Measurements from ENCODE around the gene PRCP.

The PRCP gene

DNA sequence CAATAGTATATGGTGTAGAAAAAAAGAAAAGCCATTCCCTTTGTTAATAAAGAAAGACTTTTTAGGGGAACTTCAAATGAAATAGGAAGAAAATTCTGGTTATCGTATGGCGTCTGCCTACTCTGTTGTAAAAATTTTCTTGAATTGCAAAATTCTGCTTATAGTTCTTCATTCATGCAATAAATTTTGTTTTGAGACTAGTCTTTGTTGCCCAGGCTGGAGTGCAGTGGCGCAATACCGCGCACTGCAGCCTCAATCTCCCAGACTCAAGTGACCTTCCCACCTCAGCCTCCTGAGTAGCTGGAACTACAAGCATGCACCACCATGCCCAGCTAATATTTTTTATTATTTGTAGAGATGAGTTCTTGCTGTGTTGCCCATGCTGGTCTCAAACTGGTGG is 7.1 kb upstream of the PRCP start:
- TF ChIP-seq, protein P1, sequence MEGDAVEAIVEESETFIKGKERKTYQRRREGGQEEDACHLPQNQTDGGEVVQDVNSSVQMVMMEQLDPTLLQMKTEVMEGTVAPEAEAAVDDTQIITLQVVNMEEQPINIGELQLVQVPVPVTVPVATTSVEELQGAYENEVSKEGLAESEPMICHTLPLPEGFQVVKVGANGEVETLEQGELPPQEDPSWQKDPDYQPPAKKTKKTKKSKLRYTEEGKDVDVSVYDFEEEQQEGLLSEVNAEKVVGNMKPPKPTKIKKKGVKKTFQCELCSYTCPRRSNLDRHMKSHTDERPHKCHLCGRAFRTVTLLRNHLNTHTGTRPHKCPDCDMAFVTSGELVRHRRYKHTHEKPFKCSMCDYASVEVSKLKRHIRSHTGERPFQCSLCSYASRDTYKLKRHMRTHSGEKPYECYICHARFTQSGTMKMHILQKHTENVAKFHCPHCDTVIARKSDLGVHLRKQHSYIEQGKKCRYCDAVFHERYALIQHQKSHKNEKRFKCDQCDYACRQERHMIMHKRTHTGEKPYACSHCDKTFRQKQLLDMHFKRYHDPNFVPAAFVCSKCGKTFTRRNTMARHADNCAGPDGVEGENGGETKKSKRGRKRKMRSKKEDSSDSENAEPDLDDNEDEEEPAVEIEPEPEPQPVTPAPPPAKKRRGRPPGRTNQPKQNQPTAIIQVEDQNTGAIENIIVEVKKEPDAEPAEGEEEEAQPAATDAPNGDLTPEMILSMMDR (conservative IDR thresholded peaks at IDR 0.05; ENCODE audit: low read depth) = no peak
- ChIA-PET CTCF (no interaction called here), POLR2A (ENCODE audit: low non-redundant PET) (no interaction called here)
- DNase-seq (ENCODE audit: low spot score) = no peak
- H3K27ac ChIP-seq = no peak overlapping the region

DNA sequence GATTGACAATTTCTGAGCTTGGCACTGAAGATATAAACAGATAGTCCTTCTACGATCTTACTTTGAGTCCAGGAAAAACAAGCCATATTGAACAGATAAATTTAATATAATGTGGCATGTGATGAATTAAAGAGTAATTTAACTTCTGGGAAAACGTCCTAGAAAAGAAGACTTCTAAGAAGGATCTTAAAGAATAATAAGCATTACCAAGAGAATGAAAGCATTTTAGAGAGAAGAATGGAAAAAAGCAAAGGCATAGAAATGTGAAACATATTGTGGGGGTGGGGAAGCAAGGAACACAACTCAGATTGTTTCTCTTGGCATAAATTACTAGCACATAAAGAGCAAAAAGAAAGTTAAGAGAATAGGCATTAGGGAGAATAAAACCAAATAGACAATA is 6.7 kb upstream of the PRCP start:
- ChIA-PET POLR2A (ENCODE audit: low non-redundant PET) (no interaction called here), CTCF (no interaction called here)
- DNase-seq (ENCODE audit: low spot score) = no peak
- TF ChIP-seq, protein P1 (conservative IDR thresholded peaks at IDR 0.05; ENCODE audit: low read depth) = no peak
- no peak overlapping the region for H3K27ac ChIP-seq

DNA sequence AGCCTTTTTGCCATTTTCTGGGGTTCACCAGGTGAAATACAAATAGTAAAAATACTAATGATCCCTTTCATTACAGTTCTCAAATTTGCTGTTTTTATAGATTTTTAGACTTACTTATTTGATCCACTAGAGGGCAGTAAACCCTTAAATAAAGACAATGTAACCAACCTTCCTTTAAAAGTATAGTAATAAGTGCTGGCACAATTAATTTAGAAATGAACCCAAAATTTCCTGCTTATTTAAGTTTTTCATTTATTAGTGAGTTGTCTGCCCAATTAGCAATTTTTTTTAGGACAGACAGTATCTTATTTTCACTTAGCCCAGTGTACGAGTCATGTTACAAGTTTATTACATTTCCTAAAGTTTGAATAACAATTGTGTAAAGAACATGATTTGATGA is 6.0 kb upstream of the PRCP start:
- TF ChIP-seq, protein P1 (conservative IDR thresholded peaks at IDR 0.05; ENCODE audit: low read depth) = peak; percentile 60
- no peak overlapping the region for H3K27ac ChIP-seq
- POLR2A ChIA-PET (ENCODE audit: low non-redundant PET) = no interaction called here
- DNase-seq (ENCODE audit: low spot score) = peak; percentile 5
- CTCF ChIA-PET = interaction anchor here (0.6 kb wide), 1 partner anchor 345 kb away, joined by 3 read pairs; no protein-coding TSS in a partner anchor

DNA sequence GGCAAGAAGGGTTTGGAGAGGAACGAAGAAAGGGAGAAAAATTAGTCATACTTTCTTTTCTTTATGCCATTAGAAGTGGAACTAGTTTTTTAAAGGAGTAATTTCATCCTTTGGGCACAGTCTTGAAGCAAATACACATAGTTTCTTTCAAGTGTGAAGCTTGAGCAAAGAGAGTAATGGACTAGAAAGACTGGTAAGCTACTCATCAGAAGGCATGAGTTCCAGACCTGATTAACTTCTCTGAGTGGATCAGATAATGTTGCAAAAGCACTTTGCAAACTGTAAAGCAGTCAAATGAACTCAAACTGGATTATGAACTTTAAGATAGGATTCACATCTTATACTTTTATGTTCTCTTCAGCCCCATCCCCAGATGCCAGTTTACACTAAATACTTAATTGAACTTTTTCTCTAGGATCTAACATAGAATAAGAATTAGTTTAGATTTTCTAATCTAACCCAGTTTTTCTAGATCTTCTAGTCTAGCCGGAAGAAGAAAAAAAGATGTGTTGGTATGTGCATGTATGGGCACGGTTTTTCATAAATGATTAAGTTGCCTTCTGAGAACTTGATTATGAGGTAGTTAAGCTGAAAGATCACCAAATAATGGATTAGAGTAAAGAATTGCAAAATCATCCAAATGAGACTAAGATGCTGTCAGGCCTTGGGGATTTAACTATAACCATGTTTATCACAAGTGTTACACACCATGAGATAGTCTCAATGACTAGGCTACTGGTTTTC is 3.8 kb upstream of the PRCP start:
- POLR2A ChIA-PET (ENCODE audit: low non-redundant PET) = no interaction called here
- CTCF ChIA-PET = no interaction called here

DNA sequence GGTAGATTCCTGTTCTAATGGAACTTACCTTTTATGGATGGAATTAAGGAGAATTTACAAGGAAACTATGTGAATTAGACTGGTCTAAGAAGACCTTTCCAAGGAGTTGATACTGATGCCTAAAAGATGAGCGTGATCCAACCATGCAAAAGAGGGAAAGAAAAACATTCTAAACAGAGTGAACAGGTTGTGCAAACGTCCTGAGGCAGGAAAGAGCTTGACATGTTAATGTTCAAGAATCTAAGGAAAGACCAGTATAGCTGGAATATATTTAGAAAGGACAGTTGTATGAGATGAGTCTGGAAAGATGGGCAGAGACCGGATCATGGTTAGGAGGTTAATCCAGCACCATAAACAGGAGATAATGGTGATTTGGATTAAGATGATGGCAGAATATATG is 2.6 kb upstream of the PRCP start:
- CTCF ChIA-PET = interaction anchor here (0.5 kb wide), 1 partner anchor 256 kb away, joined by 3 read pairs; no protein-coding TSS in a partner anchor
- POLR2A ChIA-PET (ENCODE audit: low non-redundant PET) = no interaction called here

More for the DNA sequence above, 3.8 kb upstream of the PRCP start:
- TF ChIP-seq, protein P1 (conservative IDR thresholded peaks at IDR 0.05; ENCODE audit: low read depth) = no peak
- no peak overlapping the region for H3K27ac ChIP-seq
- DNase-seq (ENCODE audit: low spot score) = no peak

DNA sequence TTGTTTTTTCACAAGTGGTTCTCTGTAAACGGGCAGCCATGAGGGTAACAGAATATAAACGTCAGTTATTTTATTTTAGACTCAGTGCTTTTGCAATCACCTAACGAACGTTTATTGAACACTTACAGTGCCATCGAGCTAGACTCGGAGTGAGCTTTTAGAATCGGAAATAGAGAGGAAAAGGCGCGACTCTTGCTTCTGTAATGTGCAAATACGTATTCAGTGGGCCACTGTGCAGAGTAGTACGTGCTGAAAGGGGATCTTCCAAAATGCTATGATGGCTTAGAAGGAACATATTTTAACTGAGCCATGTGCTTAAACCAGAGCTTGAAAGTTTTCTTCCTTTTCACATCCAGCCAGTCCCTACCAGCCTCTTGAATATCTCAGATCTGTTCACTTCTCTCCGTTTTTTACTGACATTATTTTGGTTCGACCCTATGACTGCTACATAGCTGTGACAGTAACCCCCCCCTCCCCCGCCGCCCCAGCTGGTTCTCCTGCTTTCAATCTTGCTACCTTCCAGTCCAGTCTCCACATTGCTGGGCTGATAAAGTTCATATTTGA is 1.8 kb upstream of the PRCP start:
- ChIA-PET CTCF (interaction anchor here (0.6 to 1.1 kb wide), 4 partner anchors 35 to 506 kb away, joined by 3 to 5 read pairs (median 4); no protein-coding TSS in a partner anchor), POLR2A (ENCODE audit: low non-redundant PET) (interaction anchor here (0.6 kb wide), 1 partner anchor 258 kb away, joined by 7 read pairs; no protein-coding TSS in a partner anchor)
- DNase-seq (ENCODE audit: low spot score) = peak; percentile 8
- peak overlapping the region; percentile 93 for H3K27ac ChIP-seq
- TF ChIP-seq, protein P1 (conservative IDR thresholded peaks at IDR 0.05; ENCODE audit: low read depth) = no peak

More for the DNA sequence above, 2.6 kb upstream of the PRCP start:
- no peak for DNase-seq (ENCODE audit: low spot score)
- TF ChIP-seq, protein P1 (conservative IDR thresholded peaks at IDR 0.05; ENCODE audit: low read depth) = no peak
- H3K27ac ChIP-seq = no peak overlapping the region

Data from RWPE1 (cell line).